Liver (tissue), 3 donors: ENCODE data around the gene SLC17A4.

ENCODE experiments used
- FOXA1 ChIP-seq: IDR thresholded peaks from 2 replicates; pipeline ENCODE4 v1.6.1; 2016; ENCODE audit warnings: antibody characterized with exemption
- GABPA ChIP-seq, 2 donors: IDR thresholded peaks in 1 of 2; conservative IDR thresholded peaks in 1 of 2; 2 replicates each; pipeline ENCODE4 v1.6.1; 2016; ENCODE audit warnings: antibody characterized with exemption in 2 of 2, mild to moderate bottlenecking in 1 of 2, moderate library complexity in 1 of 2
- HNF4A ChIP-seq, 2 donors: conservative IDR thresholded peaks; 2 replicates each; pipeline ENCODE4 v1.6.1; 2016; ENCODE audit warnings: antibody characterized with exemption in 2 of 2, mild to moderate bottlenecking in 2 of 2
- NR2F2 ChIP-seq: IDR thresholded peaks from 2 replicates; pipeline ENCODE4 v1.6.1; 2016; ENCODE audit warnings: antibody characterized with exemption
- TAF1 ChIP-seq: conservative IDR thresholded peaks from 2 replicates; pipeline ENCODE4 v1.6.1; 2016; ENCODE audit warnings: antibody characterized with exemption, mild to moderate bottlenecking
- YY1 ChIP-seq: IDR thresholded peaks from 2 replicates; pipeline ENCODE4 v1.6.1; 2016; ENCODE audit warnings: antibody characterized with exemption, mild to moderate bottlenecking
- TF ChIP-seq, protein P1 (sequence below): fragments of 150-350 bp; IDR thresholded peaks from 2 replicates; pipeline ENCODE4 v1.5.1; 2017; ENCODE audit warnings: improper control_type of control experiment, low read depth, low read length; ENCODE audit not compliant: missing input control
- TF ChIP-seq, protein P2 (sequence below): IDR thresholded peaks from 2 replicates; pipeline ENCODE4 v1.6.1; 2016; ENCODE audit warnings: antibody characterized with exemption
- TF ChIP-seq, protein P3 (sequence below): IDR thresholded peaks from 2 replicates; pipeline ENCODE4 v1.6.1; 2016; ENCODE audit warnings: antibody characterized with exemption, mild to moderate bottlenecking
- TF ChIP-seq, protein P4 (sequence below): IDR thresholded peaks from 2 replicates; pipeline ENCODE4 v1.6.1; 2016; ENCODE audit warnings: antibody characterized with exemption
- TF ChIP-seq, protein P5 (sequence below): IDR thresholded peaks from 2 replicates; pipeline ENCODE4 v1.6.1; 2016; ENCODE audit warnings: antibody characterized with exemption
- donor health status: healthy.
- donor health status: healthy.

DNA sequence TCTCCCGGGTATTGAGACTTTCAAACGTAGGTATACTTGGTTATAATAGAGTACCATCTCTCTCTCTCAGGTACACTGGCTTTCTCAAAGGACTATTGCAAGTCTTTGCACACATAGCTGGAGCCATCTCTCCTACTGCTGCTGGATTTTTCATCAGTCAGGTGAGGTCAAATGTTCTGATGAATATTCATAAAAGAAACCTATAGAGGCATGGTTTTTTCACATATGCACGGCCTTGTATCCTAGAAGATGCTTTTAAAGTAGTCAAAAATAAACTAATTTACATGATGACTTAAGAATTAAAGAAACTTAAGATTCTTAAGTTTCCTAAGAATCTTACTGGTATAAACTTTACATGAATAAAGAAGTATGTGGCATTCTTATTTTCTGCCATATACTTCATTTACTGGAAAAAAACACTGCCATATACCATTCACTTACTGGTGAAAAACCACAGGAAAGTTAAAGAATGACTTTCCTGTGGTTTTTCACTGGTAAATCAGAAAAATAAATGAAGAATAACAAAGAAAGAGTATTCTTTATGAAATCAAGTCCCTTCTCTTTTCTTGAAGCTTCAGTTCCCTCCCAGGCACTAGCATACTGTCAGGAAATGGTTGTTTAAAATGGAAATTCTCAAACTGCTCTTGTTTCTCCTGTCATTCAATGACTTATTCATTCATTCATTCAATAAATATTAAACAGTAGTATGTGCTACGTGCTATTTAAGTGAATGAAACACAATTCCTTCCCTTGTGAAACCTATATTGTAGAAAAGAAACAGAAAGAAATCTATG, 23.5 kb downstream of the SLC17A4 start:
- TF ChIP-seq TAF1 (no peak), GABPA (IDR thresholded peaks at IDR 0.05 in 1 of 2, conservative IDR thresholded peaks at IDR 0.05 in 1 of 2) (no peak), FOXA1 (no peak), YY1 (no peak), NR2F2 (no peak), HNF4A (conservative IDR thresholded peaks at IDR 0.05) (no peak)
- TF ChIP-seq, protein P1, sequence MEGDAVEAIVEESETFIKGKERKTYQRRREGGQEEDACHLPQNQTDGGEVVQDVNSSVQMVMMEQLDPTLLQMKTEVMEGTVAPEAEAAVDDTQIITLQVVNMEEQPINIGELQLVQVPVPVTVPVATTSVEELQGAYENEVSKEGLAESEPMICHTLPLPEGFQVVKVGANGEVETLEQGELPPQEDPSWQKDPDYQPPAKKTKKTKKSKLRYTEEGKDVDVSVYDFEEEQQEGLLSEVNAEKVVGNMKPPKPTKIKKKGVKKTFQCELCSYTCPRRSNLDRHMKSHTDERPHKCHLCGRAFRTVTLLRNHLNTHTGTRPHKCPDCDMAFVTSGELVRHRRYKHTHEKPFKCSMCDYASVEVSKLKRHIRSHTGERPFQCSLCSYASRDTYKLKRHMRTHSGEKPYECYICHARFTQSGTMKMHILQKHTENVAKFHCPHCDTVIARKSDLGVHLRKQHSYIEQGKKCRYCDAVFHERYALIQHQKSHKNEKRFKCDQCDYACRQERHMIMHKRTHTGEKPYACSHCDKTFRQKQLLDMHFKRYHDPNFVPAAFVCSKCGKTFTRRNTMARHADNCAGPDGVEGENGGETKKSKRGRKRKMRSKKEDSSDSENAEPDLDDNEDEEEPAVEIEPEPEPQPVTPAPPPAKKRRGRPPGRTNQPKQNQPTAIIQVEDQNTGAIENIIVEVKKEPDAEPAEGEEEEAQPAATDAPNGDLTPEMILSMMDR: no peak
- TF ChIP-seq, protein P2, sequence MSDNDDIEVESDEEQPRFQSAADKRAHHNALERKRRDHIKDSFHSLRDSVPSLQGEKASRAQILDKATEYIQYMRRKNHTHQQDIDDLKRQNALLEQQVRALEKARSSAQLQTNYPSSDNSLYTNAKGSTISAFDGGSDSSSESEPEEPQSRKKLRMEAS: no peak
- TF ChIP-seq, protein P3, sequence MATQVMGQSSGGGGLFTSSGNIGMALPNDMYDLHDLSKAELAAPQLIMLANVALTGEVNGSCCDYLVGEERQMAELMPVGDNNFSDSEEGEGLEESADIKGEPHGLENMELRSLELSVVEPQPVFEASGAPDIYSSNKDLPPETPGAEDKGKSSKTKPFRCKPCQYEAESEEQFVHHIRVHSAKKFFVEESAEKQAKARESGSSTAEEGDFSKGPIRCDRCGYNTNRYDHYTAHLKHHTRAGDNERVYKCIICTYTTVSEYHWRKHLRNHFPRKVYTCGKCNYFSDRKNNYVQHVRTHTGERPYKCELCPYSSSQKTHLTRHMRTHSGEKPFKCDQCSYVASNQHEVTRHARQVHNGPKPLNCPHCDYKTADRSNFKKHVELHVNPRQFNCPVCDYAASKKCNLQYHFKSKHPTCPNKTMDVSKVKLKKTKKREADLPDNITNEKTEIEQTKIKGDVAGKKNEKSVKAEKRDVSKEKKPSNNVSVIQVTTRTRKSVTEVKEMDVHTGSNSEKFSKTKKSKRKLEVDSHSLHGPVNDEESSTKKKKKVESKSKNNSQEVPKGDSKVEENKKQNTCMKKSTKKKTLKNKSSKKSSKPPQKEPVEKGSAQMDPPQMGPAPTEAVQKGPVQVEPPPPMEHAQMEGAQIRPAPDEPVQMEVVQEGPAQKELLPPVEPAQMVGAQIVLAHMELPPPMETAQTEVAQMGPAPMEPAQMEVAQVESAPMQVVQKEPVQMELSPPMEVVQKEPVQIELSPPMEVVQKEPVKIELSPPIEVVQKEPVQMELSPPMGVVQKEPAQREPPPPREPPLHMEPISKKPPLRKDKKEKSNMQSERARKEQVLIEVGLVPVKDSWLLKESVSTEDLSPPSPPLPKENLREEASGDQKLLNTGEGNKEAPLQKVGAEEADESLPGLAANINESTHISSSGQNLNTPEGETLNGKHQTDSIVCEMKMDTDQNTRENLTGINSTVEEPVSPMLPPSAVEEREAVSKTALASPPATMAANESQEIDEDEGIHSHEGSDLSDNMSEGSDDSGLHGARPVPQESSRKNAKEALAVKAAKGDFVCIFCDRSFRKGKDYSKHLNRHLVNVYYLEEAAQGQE: no peak
- TF ChIP-seq, protein P4, sequence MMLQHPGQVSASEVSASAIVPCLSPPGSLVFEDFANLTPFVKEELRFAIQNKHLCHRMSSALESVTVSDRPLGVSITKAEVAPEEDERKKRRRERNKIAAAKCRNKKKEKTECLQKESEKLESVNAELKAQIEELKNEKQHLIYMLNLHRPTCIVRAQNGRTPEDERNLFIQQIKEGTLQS: no peak
- TF ChIP-seq, protein P5, sequence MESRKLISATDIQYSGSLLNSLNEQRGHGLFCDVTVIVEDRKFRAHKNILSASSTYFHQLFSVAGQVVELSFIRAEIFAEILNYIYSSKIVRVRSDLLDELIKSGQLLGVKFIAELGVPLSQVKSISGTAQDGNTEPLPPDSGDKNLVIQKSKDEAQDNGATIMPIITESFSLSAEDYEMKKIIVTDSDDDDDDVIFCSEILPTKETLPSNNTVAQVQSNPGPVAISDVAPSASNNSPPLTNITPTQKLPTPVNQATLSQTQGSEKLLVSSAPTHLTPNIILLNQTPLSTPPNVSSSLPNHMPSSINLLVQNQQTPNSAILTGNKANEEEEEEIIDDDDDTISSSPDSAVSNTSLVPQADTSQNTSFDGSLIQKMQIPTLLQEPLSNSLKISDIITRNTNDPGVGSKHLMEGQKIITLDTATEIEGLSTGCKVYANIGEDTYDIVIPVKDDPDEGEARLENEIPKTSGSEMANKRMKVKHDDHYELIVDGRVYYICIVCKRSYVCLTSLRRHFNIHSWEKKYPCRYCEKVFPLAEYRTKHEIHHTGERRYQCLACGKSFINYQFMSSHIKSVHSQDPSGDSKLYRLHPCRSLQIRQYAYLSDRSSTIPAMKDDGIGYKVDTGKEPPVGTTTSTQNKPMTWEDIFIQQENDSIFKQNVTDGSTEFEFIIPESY: no peak
